ENCODE data around the gene CHRM4. TPM values are rescaled to one million over a fixed set of nuclear protein-coding genes. Genes with fewer than 3 reads are reported as not detected.

CHRM4 gene
- total and polyA plus RNA-seq, 2 of the 13 experiments (the other 11 are each of a cell fraction or from before 2014, with no cell fraction given): 0.13 to 0.21 TPM

DNA sequence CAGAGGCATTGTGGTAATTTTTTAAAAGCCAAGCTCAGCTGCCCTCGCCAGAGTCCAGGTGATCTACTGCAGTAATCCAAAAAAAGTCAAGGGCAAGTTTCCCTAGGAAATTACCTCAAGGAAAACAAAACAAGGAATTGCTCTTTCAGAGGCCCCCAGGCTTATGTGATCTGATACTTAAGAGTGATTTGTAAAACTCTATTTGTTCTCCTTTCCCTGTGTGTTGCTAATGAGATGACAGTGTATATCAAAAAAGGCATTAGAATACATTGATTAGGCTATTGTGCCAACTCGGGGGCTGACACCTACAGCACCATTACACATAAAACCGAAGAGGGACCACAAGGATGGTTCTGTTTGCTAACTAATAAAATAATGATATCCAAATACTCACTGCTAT, 44.5 kb upstream of the CHRM4 start:
- Histone ChIP-seq H2AFZ (ENCODE audit: low read length) (no peak overlapping the region), H3K27me3 (ENCODE audit: control insufficient read depth in 1 of 2, insufficient read depth in 2 of 2, low read length in 2 of 2) (no peaks in the 10 kb centered on the region), H3K4me1 (ENCODE audit: insufficient read depth, low read length) (no peaks in the 10 kb centered on the region), H3K4me3 (replicated peaks in 1 of 3; ENCODE audit: insufficient read depth in 1 of 3, low read depth in 2 of 3, low read length in 3 of 3) (no peak overlapping the region), H3K4me2 (ENCODE audit: low read depth, low read length) (no peak overlapping the region), H4K20me1 (ENCODE audit: insufficient read depth, low read length) (no peaks in the 10 kb centered on the region), H3K9ac (ENCODE audit: insufficient read depth, low read depth, low read length) (no peak overlapping the region), H3K36me3 (replicated peaks in 1 of 2; ENCODE audit: control insufficient read depth in 1 of 2, insufficient read depth in 2 of 2, low read length in 2 of 2) (peaks cover 38 to 67% of the 10 kb centered on the region in 2 experiments), H3K9me3 (ENCODE audit: low read length) (no peaks in the 10 kb centered on the region), H3K27ac (ENCODE audit: extremely low read length, insufficient read depth, low read length) (no peak overlapping the region), H3K79me2 (ENCODE audit: insufficient read depth, low read length) (no peaks in the 10 kb centered on the region)
- in situ Hi-C loops (cut with HindIII; ENCODE audit: extremely low pct_ligation_motif_present, low pct_unique_long_range_greater_than_20kb): no loop called here
- DNase-seq (ENCODE audit: low spot score) (no peak), FAIRE-seq (no peak), ATAC-seq (no peak)
- 94% methylated on average over 3 of the region's 3 CpGs for WGBS (ENCODE audit: low lambda C conversion rate)
- TF ChIP-seq ZNF143 (CRISPR knock-in tag; IDR thresholded peaks at IDR 0.05) (no peak), CAMTA2 (CRISPR knock-in tag; IDR thresholded peaks at IDR 0.05; ENCODE audit: borderline replicate concordance) (no peak), RFX3 (CRISPR knock-in tag; IDR thresholded peaks at IDR 0.05) (no peak), USF2 (IDR thresholded peaks at IDR 0.05; ENCODE audit: low read depth, low read length) (no peak), USF2 (CRISPR knock-in tag; IDR thresholded peaks at IDR 0.05; ENCODE audit: borderline replicate concordance) (no peak), GMEB2 (CRISPR knock-in tag; IDR thresholded peaks at IDR 0.05; ENCODE audit: low read depth) (no peak), TP53 (CRISPR knock-in tag; conservative IDR thresholded peaks at IDR 0.05) (no peak)
- intact Hi-C loops (cut with micrococcal nuclease; ENCODE audit: unreplicated experiment): no loop called here
- BruUV-seq (replicated peaks): no TSS peak
- POLR2A ChIA-PET: no interaction called here
- CTCF ChIA-PET (ENCODE audit: low intra/inter-chr PET ratio, low total read pairs): no interaction called here
